AG04449 (cell line): ENCODE results near the gene FIBCD1.

ENCODE experiments used
- CTCF ChIA-PET: fragments of 350-600 bp; formaldehyde crosslinking; extraction: SDS; loops from one replicate; lab custom pipeline; 2021; ENCODE audit warnings: antibody characterized with exemption; lab: Yijun Ruan, JAX
- POLR2A ChIA-PET: fragments of 400-600, 350-600 bp; formaldehyde crosslinking; extraction: SDS; loops from one replicate; lab custom pipeline; 2020; ENCODE audit warnings: antibody characterized with exemption, inconsistent platforms; lab: Yijun Ruan, JAX
- DNase-seq: peaks from one replicate; pipeline ENCODE4 v3.0.0-alpha.2; 2010; ENCODE audit warnings: low read depth, low spot score
- H3K4me3 ChIP-seq: 2 replicates; pipeline ENCODE4 v1.5.1; 2011; ENCODE audit warnings: low read depth, mild to moderate bottlenecking, control low read depth, low read length
- TF ChIP-seq, protein P1 (sequence below): IDR thresholded peaks from one replicate; pipeline ENCODE4 v1.5.1; 2011; ENCODE audit warnings: mild to moderate bottlenecking, moderate library complexity, low read length, control low read depth, inconsistent platforms; ENCODE audit not compliant: insufficient read depth; ENCODE audit errors: missing control alignments

Gene FIBCD1

DNA sequence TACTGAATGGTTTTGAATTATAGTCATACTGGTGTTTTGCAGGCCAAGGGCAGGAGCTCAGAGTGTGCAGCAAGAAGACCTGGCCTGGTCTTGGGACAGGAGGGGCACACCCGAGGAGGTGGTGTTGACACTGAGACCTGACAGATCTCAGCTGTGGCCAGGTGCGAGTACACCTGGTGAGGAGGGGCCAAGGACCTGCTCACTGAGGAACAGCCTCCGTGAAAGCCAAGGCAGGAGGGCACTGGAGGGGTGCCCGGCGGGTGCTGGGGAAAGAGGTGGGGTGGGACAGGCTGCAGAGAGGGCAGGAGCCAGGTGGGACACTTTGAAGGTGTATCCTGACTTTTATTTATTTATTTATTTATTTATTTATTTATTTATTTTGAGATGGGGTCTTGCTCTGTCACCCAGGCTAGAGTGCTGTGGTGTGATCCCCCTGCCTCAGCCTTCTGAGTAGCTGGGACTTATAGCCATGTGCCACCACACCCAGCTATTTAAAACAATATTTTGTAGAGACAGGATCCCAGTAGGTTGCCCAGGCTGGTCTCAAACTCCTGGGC is 46.6 kb upstream of the FIBCD1 start:
- TF ChIP-seq, protein P1, sequence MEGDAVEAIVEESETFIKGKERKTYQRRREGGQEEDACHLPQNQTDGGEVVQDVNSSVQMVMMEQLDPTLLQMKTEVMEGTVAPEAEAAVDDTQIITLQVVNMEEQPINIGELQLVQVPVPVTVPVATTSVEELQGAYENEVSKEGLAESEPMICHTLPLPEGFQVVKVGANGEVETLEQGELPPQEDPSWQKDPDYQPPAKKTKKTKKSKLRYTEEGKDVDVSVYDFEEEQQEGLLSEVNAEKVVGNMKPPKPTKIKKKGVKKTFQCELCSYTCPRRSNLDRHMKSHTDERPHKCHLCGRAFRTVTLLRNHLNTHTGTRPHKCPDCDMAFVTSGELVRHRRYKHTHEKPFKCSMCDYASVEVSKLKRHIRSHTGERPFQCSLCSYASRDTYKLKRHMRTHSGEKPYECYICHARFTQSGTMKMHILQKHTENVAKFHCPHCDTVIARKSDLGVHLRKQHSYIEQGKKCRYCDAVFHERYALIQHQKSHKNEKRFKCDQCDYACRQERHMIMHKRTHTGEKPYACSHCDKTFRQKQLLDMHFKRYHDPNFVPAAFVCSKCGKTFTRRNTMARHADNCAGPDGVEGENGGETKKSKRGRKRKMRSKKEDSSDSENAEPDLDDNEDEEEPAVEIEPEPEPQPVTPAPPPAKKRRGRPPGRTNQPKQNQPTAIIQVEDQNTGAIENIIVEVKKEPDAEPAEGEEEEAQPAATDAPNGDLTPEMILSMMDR = no peak
- no peak for DNase-seq
- POLR2A ChIA-PET = no interaction called here
- CTCF ChIA-PET = interaction anchor here (1.1 to 5.2 kb wide), 3 partner anchors 11 to 116 kb away, joined by 3 to 48 read pairs (median 7); no protein-coding TSS in a partner anchor
- no peak overlapping the region for H3K4me3 ChIP-seq

- POLR2A ChIA-PET = no interaction called here
- CTCF ChIA-PET = interaction anchor here (0.8 to 5.2 kb wide), 6 partner anchors 9 to 284 kb away, joined by 3 to 48 read pairs (median 4); no protein-coding TSS in a partner anchor
- no peak for DNase-seq
- TF ChIP-seq, protein P1 = no peak
- no peak overlapping the region for H3K4me3 ChIP-seq
Measured at GRCh38 chr9:130985029-130985428, 46.0 kb upstream of the FIBCD1 start.

- POLR2A ChIA-PET = no interaction called here
- DNase-seq = no peak
- CTCF ChIA-PET = interaction anchor here (0.8 to 5.2 kb wide), 6 partner anchors 9 to 284 kb away, joined by 3 to 48 read pairs (median 6); no protein-coding TSS in a partner anchor
Measured at GRCh38 chr9:130984521-130984920, 45.5 kb upstream of the FIBCD1 start.

GRCh38 chr9:130983970-130984369 is 44.9 kb upstream of the FIBCD1 start:
- POLR2A ChIA-PET = no interaction called here
- CTCF ChIA-PET = interaction anchor here (1.0 to 5.2 kb wide), 5 partner anchors 10 to 283 kb away, joined by 3 to 48 read pairs (median 7); no protein-coding TSS in a partner anchor
- no peak for DNase-seq
- H3K4me3 ChIP-seq = no peak overlapping the region
- TF ChIP-seq, protein P1 = no peak

More at GRCh38 chr9:130984521-130984920, 45.5 kb upstream of the FIBCD1 start:
- no peak overlapping the region for H3K4me3 ChIP-seq
- TF ChIP-seq, protein P1 = no peak

DNA sequence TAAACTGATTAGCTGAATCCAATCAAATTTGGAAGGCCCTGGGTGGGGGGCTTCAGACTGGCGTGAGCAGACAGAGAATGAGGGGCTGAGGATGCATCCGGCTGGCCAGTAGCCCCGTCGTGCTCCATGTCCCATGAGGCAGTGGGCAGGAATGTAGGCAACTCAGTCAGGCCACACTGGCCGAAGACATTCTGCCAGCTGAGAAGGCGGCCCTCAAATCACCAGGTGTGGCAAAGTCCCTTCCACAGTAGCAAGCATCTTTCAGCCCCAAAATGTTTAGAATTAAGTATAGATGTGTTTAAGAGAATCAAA is 44.3 kb upstream of the FIBCD1 start:
- H3K4me3 ChIP-seq = no peak overlapping the region
- CTCF ChIA-PET = interaction anchor here (0.8 to 2.5 kb wide), 3 partner anchors 15 to 282 kb away, joined by 3 to 7 read pairs (median 5); no protein-coding TSS in a partner anchor
- POLR2A ChIA-PET = no interaction called here
- TF ChIP-seq, protein P1 = no peak
- no peak for DNase-seq

DNA sequence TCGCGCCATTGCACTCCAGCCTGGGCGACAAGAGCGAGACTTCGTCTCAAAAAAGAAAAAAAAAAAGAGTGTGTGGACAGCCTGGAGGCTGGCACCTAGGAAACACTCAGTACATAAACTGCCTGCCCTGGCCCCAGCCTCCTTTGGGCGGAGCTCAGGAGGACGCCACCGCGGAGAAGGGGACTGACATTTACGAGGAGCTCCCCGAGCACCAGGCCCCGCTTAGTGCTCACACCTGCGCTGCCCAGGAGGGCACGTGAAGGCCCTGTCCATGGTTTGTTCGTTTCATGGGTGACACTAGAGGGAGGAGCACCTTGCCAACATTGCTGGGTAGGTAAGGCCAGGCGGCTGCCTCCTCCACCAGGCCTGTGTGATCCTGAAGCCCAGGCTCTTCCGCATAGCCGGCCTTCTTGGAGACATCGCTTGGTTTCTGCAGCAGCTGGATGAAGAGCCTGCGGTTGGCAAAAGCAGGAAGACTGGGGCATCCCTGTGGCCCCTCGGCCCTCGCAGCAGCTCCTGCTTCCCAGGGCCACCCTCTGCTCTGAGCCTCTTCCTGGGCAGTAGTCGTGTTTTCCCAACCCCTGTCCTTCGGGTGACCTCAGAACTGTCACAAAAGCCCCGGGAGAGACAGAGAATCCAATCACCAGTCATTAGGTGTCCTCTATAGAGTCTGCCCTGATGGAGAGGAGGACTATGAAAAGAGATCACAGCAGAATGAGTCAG is 43.8 kb upstream of the FIBCD1 start:
- TF ChIP-seq, protein P1 = no peak
- DNase-seq = no peak
- CTCF ChIA-PET = interaction anchor here (0.8 to 2.5 kb wide), 4 partner anchors 15 to 281 kb away, joined by 3 to 7 read pairs (median 5); no protein-coding TSS in a partner anchor
- no peak overlapping the region for H3K4me3 ChIP-seq
- POLR2A ChIA-PET = no interaction called here
